Kidney epithelial cell (primary cell): Measurements from ENCODE around the gene SFN. TPM values are rescaled to one million over a fixed set of nuclear protein-coding genes. Genes with fewer than 3 reads are reported as not detected.
A peak's percentile ranks its signal among the peaks of the same experiment; 100 is the strongest.

Experiments
- DNase-seq: peaks from one replicate; pipeline ENCODE4 v3.0.0-alpha.2; 2010; ENCODE audit warnings: low read depth
- H3K27me3 ChIP-seq: 2 replicates; pipeline ENCODE4 v1.6.0; 2011; ENCODE audit warnings: low read length; ENCODE audit not compliant: control insufficient read depth, insufficient read depth
- H3K36me3 ChIP-seq: 2 replicates; pipeline ENCODE4 v1.5.1; 2011; ENCODE audit warnings: low read length; ENCODE audit not compliant: control insufficient read depth, insufficient read depth
- H3K4me3 ChIP-seq: 2 replicates; pipeline ENCODE4 v1.5.1; 2011; ENCODE audit warnings: low read depth, mild to moderate bottlenecking, control low read depth, low read length
- total RNA-seq: library from RNA; depleted of rRNA; stranded (reverse); fragments of >200 nt; gene quantifications from 2 replicates; pipeline ENCODE4 v1.2.3, GENCODE V29; 2015
- TF ChIP-seq, protein P1 (sequence below): IDR thresholded peaks from 2 replicates; pipeline ENCODE4 v1.5.1; 2011; ENCODE audit warnings: mild to moderate bottlenecking, moderate library complexity, low read length, control low read depth, inconsistent platforms; ENCODE audit not compliant: insufficient read depth, poor library complexity, severe bottlenecking

SFN gene
- total RNA-seq, 1 donor from 2014 or later, result 89.0 TPM

- TF ChIP-seq, protein P1, sequence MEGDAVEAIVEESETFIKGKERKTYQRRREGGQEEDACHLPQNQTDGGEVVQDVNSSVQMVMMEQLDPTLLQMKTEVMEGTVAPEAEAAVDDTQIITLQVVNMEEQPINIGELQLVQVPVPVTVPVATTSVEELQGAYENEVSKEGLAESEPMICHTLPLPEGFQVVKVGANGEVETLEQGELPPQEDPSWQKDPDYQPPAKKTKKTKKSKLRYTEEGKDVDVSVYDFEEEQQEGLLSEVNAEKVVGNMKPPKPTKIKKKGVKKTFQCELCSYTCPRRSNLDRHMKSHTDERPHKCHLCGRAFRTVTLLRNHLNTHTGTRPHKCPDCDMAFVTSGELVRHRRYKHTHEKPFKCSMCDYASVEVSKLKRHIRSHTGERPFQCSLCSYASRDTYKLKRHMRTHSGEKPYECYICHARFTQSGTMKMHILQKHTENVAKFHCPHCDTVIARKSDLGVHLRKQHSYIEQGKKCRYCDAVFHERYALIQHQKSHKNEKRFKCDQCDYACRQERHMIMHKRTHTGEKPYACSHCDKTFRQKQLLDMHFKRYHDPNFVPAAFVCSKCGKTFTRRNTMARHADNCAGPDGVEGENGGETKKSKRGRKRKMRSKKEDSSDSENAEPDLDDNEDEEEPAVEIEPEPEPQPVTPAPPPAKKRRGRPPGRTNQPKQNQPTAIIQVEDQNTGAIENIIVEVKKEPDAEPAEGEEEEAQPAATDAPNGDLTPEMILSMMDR, result no peak
- Histone ChIP-seq H3K4me3 (no peak overlapping the region), H3K27me3 (no peaks in the 10 kb centered on the region), H3K36me3 (peaks cover 2% of the 10 kb centered on the region)
- DNase-seq, result peak; percentile 91
Observed at GRCh38 chr1:26848941-26849774, 13.8 kb upstream of the SFN start.

DNA sequence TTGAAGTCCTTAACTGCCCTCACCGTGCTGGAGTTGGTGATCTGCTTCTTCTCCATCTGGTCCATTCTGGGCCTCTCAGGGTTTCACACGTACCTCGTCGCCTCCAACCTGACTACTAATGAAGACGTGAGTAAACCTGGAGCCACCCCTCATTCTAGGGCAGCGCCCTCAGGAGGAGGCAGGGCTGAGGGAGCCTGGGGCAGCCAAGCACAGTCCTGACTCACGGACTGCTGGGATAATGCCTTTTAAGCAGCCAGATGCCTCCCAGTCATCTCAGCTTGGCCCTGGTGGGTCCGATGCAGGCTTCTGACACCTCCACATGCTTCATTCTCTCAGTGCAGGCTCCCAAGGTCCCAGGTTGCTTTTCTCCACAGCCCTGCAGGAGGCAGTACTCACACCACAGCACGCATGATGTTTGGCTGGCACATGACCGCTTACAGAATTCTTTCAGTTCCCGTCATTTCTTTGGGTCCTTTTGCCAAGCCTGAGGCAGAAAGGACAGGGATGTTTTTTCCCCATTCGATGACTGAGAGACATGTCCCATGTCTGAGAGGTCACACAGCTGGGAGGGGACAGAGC lies 11.8 kb upstream of the SFN start:
- TF ChIP-seq, protein P1, result peak; percentile 17
- no peak overlapping the region for H3K4me3 ChIP-seq
- H3K27me3 ChIP-seq, result no peaks in the 10 kb centered on the region
- H3K36me3 ChIP-seq, result peaks cover 2% of the 10 kb centered on the region
- no peak for DNase-seq

DNA sequence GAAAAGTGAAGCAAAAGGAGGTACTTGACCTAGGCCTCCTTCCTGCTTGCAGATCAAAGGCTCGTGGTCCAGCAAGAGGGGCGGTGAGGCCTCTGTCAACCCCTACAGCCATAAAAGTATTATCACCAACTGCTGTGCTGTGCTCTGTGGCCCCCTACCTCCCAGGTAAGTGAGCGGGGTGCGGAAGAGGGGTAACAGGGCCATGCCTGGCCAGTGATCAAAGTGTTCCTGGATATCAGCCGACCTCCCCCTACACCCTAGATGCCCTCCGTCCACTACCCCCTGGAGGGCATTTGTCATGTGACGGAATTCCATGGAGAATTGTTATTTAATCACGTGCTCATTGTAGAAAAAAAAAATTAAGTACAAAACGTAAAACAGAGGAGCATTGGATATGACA lies 10.2 kb upstream of the SFN start:
- TF ChIP-seq, protein P1, result no peak
- Histone ChIP-seq H3K27me3 (no peaks in the 10 kb centered on the region), H3K4me3 (no peak overlapping the region), H3K36me3 (peaks cover 2% of the 10 kb centered on the region)
- no peak for DNase-seq

DNA sequence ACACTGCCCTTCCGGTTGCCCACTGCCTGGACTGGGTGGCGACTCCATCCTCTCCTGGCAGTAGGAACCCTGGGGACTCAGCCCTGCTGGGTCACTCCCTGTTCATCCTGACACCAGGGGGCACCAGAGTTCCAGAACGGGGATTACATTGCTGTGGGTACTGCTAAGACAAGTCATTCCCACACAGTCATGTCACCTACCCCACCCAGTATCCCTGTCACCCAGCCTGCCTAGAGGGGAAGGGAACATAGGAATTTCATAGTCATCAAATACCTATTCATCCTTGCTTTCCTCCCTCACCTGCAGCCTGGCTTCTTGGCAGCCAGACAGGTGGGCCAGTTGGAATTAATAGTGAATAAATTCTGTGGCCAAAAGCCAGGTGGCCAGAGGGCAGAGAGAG lies 9.8 kb upstream of the SFN start:
- peaks cover 2% of the 10 kb centered on the region for H3K36me3 ChIP-seq
- TF ChIP-seq, protein P1, result peak; percentile 87
- no peak for DNase-seq
- no peaks in the 10 kb centered on the region for H3K27me3 ChIP-seq
- H3K4me3 ChIP-seq, result no peak overlapping the region

DNA sequence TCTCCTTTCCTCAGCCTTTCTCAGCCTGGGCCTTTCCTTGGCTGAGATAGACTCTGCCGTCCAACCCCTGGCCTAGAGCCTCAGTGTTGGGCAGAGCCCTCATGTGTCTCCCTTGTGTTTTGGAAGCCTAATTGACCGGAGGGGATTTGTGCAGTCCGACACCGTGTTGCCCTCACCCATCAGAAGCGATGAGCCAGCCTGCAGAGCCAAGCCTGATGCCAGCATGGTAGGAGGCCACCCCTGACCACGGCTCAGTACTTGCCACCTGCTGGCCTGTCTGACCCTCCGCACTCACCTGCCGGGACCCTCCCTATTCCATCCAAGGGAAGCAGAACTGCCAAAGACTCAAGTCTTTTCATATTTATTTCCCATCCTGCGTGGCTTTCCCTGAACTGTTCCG lies 9.3 kb upstream of the SFN start:
- DNase-seq, result no peak
- Histone ChIP-seq H3K4me3 (no peak overlapping the region), H3K36me3 (peaks cover 2% of the 10 kb centered on the region), H3K27me3 (no peaks in the 10 kb centered on the region)
- TF ChIP-seq, protein P1, result no peak
